ENCODE data around the gene SNX6. TPM values are rescaled to one million over a fixed set of nuclear protein-coding genes. Genes with fewer than 3 reads are reported as not detected.

SNX6 gene
- 117 and 124 TPM in 2 replicates for total RNA-seq

GRCh38 chr14:34629657-34630529 lies at the start of gene SNX6:
Gene SNX6, minus strand, starts transcription at chr14:34630148. Its CDS starts 32 bp downstream, at chr14:34630116.

DNA sequence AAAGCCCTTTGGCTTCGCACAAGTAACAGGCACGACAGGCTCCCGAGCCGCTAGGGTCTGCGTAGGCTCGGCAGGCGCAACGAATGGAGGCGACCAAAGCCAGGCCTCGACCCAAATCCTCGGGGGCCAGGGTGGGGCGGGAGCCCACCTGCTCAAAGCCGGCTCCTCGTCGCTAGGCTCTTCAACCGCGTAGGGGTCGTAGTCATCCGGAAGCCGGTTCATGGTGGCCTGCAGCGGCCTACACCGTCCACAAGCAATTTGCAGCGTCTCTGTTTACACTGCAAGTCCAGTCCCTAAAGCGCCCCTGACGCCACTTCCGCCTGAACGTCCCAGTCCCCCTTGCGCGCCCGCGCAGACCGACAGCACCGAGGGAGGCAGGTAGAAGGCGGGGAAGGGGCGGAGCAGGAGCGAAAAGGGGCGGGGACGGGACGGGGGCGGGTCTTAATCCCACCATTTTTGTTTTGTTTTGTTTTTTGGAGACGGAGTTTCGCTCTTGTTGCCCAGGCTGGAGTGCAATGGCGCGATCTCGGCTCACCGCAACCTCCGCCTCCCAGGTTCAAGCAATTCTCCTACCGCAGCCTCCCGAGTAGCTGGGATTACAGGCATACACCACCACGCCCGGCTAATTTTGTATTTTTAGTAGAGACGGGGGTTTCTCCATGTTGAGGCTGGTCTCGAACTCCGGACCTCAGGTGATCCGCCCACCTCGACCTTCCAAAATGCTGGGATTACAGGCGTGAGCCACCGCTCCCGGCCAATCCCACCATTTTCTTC lies 90.4 kb downstream of the SNX6 start, which contains the start of gene EAPP:
TSS of gene EAPP (minus strand) at position 295 of the 774 bp plus-strand sequence. CDS start at position 222, 73 bp downstream.

Small RNAs within 50 kb of the gene (small RNA-seq; reads per million reads assigned to genes)
- not detected for gene RNU1-27P
- gene RNU1-28P: not detected
- not detected for gene RNU6-1261P

Other genes with a start within 250 kb of the SNX6 start
- gene SPTSSA, start 167.9 kb downstream of the SNX6 start, total RNA-seq: 14.7 TPM in 2 replicates
- 30.7 and 38.9 TPM in 2 replicates for gene EAPP, start 90.4 kb downstream of the SNX6 start, total RNA-seq
- gene CFL2, start 84.4 kb upstream of the SNX6 start, total RNA-seq: 63.9 and 76.2 TPM in 2 replicates
- 23.1 and 44.4 TPM in 2 replicates for gene BAZ1A, start 245.2 kb upstream of the SNX6 start, total RNA-seq